Hypothalamus (tissue), 51 donors: ENCODE results near the gene FASLG.
"Not testable (repeated sequence)": the region's sequence is repeated elsewhere in the genome, so short reads cannot be mapped to it uniquely, and the experiment has no call there.

Experiments
- DNase-seq, 51 donors: peaks; one replicate each; lab custom pipeline; 2025; lab: John Stamatoyannopoulos, UW

Gene FASLG

DNA sequence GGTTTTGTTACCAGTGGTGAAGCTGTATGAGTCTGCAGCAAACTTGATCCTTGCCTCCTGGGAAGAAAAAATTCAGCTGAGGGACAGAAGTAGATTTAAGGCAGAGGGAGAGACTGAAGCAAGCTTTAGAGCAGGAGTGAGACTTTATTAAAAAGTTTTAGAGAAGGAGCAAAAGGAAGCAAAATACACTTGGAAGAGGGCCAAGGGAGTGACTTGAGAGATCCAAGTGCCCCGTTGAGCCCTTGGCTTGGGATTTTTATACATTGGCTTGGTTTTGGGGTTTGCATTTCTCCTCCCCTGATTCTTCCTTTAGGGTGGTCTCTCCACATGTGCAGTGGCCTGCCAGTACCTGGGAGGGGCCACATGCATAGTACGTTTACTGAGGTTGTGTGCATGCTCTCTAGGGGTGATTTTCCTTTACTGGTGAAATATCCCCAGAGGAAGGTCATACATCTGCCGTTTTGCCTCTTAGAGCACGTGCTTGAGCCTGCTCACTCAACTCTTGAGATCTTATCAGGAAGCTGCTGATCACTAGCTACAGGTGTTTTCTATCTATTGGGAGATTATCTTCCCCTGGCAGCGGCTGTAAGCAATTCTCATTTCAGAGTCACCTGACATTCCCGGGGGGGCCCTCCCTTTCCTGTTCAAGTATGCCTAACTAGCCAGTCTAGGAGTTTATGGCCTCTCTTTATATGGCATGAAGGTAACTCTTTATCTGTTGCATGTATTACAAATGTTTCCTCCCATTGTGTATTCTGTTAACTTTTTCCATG lies 20.3 kb downstream of the FASLG start:
- DNase-seq: no peak

- no peak for DNase-seq
Observed at GRCh38 chr1:172680244-172680643, 21.3 kb downstream of the FASLG start.

GRCh38 chr1:172680733-172681275 lies 21.9 kb downstream of the FASLG start:
- DNase-seq: no peak

GRCh38 chr1:172682812-172683211 lies 23.9 kb downstream of the FASLG start:
- no peak for DNase-seq

GRCh38 chr1:172686143-172686542 lies 27.2 kb downstream of the FASLG start:
- DNase-seq: no peak

DNA sequence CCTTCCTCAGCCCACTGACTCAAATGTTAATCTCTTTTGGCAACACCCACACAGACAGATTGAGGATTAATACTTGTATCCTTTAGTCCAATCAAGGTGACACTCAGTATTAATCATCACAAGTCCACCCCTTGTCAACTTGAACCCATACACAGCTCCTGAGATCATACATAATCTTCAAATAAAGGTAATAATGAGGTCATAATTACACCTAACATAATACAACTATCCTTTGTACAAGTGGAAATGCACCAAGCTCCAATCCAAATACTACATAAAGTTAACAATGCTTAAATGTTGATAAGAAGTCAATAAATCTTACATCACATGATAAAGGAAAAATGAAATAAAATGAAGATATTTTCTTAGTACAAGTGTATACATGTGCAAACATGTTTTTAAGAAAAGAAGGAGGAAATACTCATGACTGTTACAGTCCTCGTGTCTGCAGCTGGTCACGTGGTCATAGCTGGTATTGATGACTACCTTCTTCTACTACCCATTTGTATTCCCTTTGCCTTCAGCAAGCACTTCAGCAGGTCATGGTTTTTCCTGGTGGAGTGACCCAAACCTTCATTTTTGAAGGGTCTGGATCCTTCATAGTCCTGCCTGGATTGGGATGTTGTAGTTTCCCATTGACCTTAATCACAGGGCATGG lies 29.7 kb downstream of the FASLG start:
- not testable (repeated sequence) for DNase-seq

GRCh38 chr1:172690925-172691324 lies 32.0 kb downstream of the FASLG start:
- DNase-seq: not testable (repeated sequence)

GRCh38 chr1:172697534-172698002 lies 38.7 kb downstream of the FASLG start:
- DNase-seq: no peak

DNA sequence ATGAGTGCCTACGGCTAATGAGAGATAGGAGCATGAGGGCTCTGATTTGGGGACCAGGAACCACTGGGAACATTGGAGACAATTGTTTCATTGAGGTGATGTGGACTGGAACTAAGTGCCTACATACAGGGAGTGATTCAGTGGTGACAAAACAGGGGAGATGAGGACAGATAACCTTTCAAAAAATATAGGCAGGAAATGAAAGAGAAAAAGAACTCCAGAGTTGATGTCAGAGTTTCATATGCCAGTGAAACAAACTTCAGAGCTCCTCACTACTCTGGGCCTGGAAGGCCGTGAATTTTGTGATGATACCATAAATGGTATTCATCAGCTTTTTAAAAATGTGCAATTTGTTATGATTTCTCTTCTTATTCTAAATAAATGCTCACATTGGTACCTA lies 39.3 kb downstream of the FASLG start:
- DNase-seq: no peak

DNA sequence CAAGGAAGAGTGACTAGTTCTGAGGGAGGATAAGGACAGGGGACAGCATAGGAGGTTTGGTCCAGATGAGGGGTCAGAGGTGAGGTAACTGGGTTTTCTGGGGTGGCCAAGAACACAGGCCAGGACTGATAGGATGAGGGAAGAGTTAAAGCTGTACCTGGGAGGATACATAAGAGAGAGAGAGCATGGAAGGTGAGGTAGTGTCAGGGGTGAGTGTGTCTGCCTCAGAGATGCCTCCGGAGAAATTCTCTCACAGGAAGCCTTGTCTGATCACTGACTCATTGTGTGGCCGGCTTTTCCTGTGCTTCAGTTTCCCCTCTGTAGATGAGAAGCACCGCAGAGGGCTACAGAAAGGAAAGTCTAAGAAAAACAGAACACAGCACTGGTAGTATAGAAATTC lies 40.2 kb downstream of the FASLG start:
- no peak for DNase-seq

GRCh38 chr1:172699695-172700227 lies 40.9 kb downstream of the FASLG start:
- DNase-seq: peak in 1 of 51 donors; percentile 6

GRCh38 chr1:172700556-172700955 lies 41.7 kb downstream of the FASLG start:
- no peak for DNase-seq

DNA sequence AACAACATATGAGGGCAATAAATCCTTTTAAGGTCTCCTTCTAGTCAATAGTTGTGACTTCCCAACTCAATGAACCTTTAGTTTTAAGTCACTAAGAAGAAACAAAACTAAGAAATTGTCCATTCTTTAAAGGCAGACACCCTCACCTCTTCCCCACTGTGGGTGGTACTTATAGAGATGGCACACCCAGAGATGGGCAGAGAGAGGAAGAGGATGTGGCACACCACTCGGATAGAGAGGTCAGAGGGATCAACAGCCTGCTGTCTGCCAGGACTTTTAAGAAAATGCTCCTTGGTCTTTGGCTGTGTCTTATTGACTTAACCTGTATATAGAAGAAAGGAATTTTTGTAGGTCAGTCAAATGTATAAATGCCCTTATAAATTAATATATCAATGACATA lies 45.1 kb downstream of the FASLG start:
- no peak for DNase-seq

DNA sequence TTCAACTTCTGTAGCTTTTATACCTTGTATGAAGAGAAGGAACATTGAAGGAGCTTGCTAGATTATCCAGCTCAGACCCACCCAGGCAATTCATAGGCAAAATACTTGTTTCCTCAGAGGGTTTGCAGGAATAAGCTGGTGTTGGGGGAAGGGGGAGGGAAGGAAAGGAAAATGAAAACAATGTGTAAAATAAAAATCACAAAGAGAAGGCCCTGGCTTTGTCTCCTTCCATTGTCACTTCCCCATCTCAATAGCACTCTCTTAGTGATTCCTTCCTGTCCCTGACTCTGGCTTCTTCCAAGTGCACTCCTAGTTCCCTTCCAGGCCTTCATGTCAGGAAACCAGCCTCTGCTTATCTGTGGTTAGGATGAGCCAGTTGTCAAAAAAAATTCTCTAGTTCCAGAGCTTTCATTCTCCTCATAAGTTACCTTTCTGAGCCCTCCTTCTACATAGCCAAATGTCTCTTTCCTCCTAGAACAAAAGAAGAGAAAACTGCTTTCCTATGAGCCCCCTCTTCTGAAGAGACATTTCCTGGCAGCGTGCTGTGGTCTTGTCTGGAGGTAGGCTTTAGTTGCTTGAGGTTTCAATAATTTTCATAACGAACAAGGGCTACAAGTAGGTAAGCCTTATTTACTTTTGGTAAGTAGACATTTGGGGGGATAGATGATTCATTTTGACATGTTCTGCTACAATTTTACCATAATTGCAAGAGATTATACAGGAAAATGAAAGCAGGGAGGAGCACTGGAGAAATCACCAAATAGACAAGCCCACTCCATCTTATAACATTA lies 45.7 kb downstream of the FASLG start:
- DNase-seq: no peak

DNA sequence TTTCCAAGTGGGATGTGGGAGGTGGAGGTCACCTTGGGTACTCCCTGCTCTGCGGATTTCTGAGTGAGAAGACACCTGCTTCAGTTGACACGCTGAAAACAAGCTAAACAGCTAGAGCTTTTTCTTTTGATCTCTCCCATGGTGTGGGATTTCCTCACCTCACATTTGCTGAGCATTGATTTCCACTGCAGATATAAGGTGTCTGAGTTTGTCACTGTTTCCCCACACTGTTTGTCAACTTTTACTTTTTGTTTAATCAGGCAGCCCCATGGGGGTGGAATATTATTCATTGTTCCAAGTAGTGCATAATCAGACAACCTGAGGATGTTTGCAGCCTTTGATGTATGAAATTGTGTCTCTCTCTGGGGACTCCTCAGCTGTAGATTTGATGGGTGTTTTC lies 49.5 kb downstream of the FASLG start:
- no peak for DNase-seq

DNA sequence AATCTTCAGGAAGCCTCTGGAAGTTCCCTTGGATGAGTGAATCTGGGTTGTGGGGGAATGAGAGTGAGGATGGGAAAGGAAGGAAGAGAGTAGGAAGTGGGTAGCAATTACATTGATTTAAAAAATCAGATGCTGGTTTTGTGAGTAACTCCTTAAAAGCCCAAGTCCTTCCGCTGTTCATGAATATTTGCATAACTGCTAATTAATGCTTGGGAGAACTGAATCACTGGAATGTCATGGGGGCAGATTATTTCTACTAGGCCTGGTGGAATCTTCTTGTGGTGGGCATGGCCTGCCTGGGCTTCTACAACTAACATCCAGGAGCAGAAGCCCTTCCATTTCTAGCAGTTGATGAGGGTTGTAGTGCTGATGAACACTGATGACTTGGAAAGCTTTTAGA lies 52.7 kb downstream of the FASLG start:
- no peak for DNase-seq

DNA sequence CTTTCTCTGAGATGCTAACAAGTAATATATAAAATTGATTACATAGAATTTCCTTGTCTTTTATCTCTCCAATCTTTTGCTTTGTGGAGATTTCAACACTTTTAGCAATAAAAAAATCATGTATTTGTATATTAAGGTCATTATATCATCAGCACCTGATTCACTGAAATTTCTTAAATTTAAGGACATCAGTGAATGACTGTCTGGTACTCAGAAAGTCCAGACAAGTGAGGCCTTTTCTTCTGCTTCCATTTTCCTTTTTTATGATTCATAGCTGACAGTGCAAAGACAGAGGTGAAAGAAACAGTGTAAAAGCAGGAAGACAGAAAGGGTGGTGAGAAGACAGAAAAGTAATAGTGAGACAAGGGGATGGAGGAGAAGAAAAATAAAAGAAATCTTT lies 54.6 kb downstream of the FASLG start:
- DNase-seq: no peak
